Panc1 (cell line): ENCODE data around the gene ZC3HAV1.

ENCODE experiments used
- CTCF ChIP-seq: fragments of 450-650 bp; IDR thresholded peaks from 2 replicates; pipeline ENCODE4 v1.5.1; 2017; ENCODE audit warnings: mild to moderate bottlenecking
- POLR2AphosphoS5 ChIP-seq: IDR thresholded peaks from 2 replicates; pipeline ENCODE4 v1.6.1; 2012; ENCODE audit warnings: mild to moderate bottlenecking, low read depth, low read length, moderate library complexity
- REST ChIP-seq, 2 experiments: IDR thresholded peaks; 2 replicates each; pipeline ENCODE4 v1.6.1; 2011 to 2012; ENCODE audit warnings: low read depth in 2 of 2, control low read depth in 1 of 2, low read length in 1 of 2, mild to moderate bottlenecking in 1 of 2, moderate library complexity in 1 of 2; ENCODE audit not compliant: insufficient read depth in 1 of 2
- TCF7L2 ChIP-seq: IDR thresholded peaks from 2 replicates; pipeline ENCODE4 v1.6.1; 2011; ENCODE audit warnings: mild to moderate bottlenecking, low read depth, low read length, inconsistent platforms

- TF ChIP-seq CTCF (peak; percentile 88), REST (IDR thresholded peaks at IDR 0.05; ENCODE audit: insufficient read depth in 1 of 2, low read depth in 2 of 2, low read length in 1 of 2) (no peak), POLR2AphosphoS5 (no peak), TCF7L2 (no peak)
Measured at GRCh38 chr7:139016931-139017511, 92.5 kb downstream of the ZC3HAV1 start.
